Transverse colon (tissue), 4 donors: Measurements from ENCODE around the gene XYLT1.

ENCODE experiments used
- CTCF ChIP-seq, 5 experiments: fragments of 200-600 bp in 3 of 5; fragments of 450-650 bp in 2 of 5; sonication (generic) in 3 of 5; IDR thresholded peaks; 1 replicate in 2 of 5; 2 replicates in 3 of 5; pipeline ENCODE4 v1.5.1; 2016 to 2017; ENCODE audit warnings: antibody characterized with exemption in 5 of 5, inconsistent platforms in 3 of 5, mild to moderate bottlenecking in 2 of 5, moderate library complexity in 1 of 5
- POLR2A ChIP-seq: fragments of 450-650 bp; IDR thresholded peaks from one replicate; pipeline ENCODE4 v1.6.1; 2016; ENCODE audit warnings: antibody characterized with exemption, mild to moderate bottlenecking, moderate library complexity
- POLR2AphosphoS5 ChIP-seq, 3 donors: sonication (generic); formaldehyde crosslinking; IDR thresholded peaks; one replicate each; pipeline ENCODE4 v1.6.1; 2016; ENCODE audit warnings: antibody characterized with exemption in 3 of 3

GRCh38 chr16:17215306-17215705 lies 255.5 kb downstream of the XYLT1 start:
- TF ChIP-seq CTCF (IDR thresholded peaks at IDR 0.05) = no peak
- TF ChIP-seq POLR2A = no peak
- no peak for TF ChIP-seq POLR2AphosphoS5 (IDR thresholded peaks at IDR 0.05)
